A673 (cell line): ENCODE results near the gene CDH10. TPM values are rescaled to one million over a fixed set of nuclear protein-coding genes. Genes with fewer than 3 reads are reported as not detected.

Experiments used
- BruUV-seq: library from RNA; stranded (reverse); fragments of 400-500 nt; replicated peaks from 2 replicates; lab custom pipeline; 2021; lab: Mats Ljungman, UMichigan
- CTCF ChIA-PET: fragments of 300-600 bp; sonication (Branson Sonifier 250); formaldehyde crosslinking; loops from one replicate; lab custom pipeline; 2022; ENCODE audit warnings: antibody characterized with exemption; lab: Charles Lee
- POLR2A ChIA-PET: fragments of 300-600 bp; sonication (Branson Sonifier 250); formaldehyde crosslinking; loops from one replicate; lab custom pipeline; 2022; ENCODE audit warnings: antibody characterized with exemption; ENCODE audit not compliant: low non-redundant PET; lab: Charles Lee
- DNase-seq: peaks from one replicate; pipeline ENCODE4 v3.0.0-alpha.2; 2015; ENCODE audit warnings: low spot score
- H3K27ac ChIP-seq: fragments of 200-600 bp; sonication (generic); 2 replicates; pipeline ENCODE4 v1.5.1; 2016; ENCODE audit warnings: mixed run types, low read depth, mild to moderate bottlenecking, mixed read lengths, antibody characterized with exemption, low read length; ENCODE audit not compliant: poor library complexity, severe bottlenecking
- H3K27me3 ChIP-seq: fragments of 200-600 bp; sonication (generic); replicated peaks from 2 replicates; pipeline ENCODE4 v1.6.1; 2017; ENCODE audit warnings: mixed run types, low read depth, mild to moderate bottlenecking, mixed read lengths, antibody characterized with exemption, low read length; ENCODE audit not compliant: insufficient read depth, poor library complexity
- H3K36me3 ChIP-seq: fragments of 200-600 bp; sonication (generic); 2 replicates; pipeline ENCODE4 v1.6.1; 2016; ENCODE audit warnings: mixed run types, mild to moderate bottlenecking, mixed read lengths, antibody characterized with exemption, low read length; ENCODE audit not compliant: insufficient read depth, poor library complexity, severe bottlenecking
- H3K4me1 ChIP-seq: fragments of 200-600 bp; sonication (generic); 2 replicates; pipeline ENCODE4 v1.6.1; 2017; ENCODE audit warnings: mixed run types, mild to moderate bottlenecking, mixed read lengths, antibody characterized with exemption, low read length; ENCODE audit not compliant: insufficient read depth, poor library complexity, severe bottlenecking
- H3K4me3 ChIP-seq: fragments of 200-600 bp; sonication (generic); 2 replicates; pipeline ENCODE4 v1.5.1; 2016; ENCODE audit warnings: low read depth, mixed run types, mild to moderate bottlenecking, mixed read lengths, low read length; ENCODE audit not compliant: poor library complexity, severe bottlenecking
- H3K9me3 ChIP-seq: fragments of 200-600 bp; sonication (generic); 2 replicates; pipeline ENCODE4 v1.6.1; 2016; ENCODE audit warnings: mixed run types, low read depth, mild to moderate bottlenecking, mixed read lengths, antibody characterized with exemption, low read length; ENCODE audit not compliant: poor library complexity, severe bottlenecking
- EZH2 ChIP-seq: fragments of 200-600 bp; sonication (generic); IDR thresholded peaks from 2 replicates; pipeline ENCODE4 v1.6.1; 2017; ENCODE audit warnings: borderline replicate concordance, low read depth, mild to moderate bottlenecking, mixed read lengths, antibody characterized with exemption, low read length; ENCODE audit not compliant: poor library complexity, severe bottlenecking
- intact Hi-C: fragments of 100-400 bp; cut with micrococcal nuclease; formaldehyde crosslinking; loops from one replicate; pipeline ENCODE4 v1.10.0; 2022; ENCODE audit not compliant: unreplicated experiment
- total RNA-seq: library from RNA; stranded (reverse); gene quantifications from 2 replicates; pipeline ENCODE4 v1.2.3, GENCODE V29; 2021
- TF ChIP-seq, protein P1 (sequence below): fragments of 300-800, 200-600 bp; sonication (generic); conservative IDR thresholded peaks from 2 replicates; pipeline ENCODE4 v1.5.1; 2017; ENCODE audit warnings: low read depth, mild to moderate bottlenecking, antibody characterized with exemption, low read length, moderate library complexity, mixed read lengths

Gene CDH10
- total RNA-seq, 1 experiment from 2014 or later: 1.2 TPM

DNA sequence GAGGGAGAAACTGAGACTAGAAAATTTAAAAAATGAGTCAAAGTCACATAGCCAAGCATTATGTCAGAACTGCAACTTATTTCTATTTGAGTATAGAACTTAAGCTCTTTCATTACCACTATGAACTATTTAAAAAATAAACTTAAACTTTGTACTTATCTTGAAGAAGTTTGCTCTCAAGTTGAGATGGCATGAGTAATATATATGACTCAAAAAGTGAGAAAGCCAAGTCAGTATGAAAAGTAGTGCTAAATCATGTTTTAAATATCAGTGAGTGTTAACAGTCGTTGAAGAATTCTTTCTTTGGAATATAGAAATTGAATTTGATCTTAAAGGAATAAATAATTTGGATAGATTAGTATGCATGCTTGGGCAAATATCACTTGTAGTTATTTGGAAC, 36.3 kb upstream of the CDH10 start:
- no peaks in the 10 kb centered on the region for H3K36me3 ChIP-seq
- ChIA-PET POLR2A (no interaction called here), CTCF (no interaction called here)
- no peak overlapping the region for H3K4me3 ChIP-seq
- intact Hi-C loops: no loop called here
- TF ChIP-seq, protein P1, sequence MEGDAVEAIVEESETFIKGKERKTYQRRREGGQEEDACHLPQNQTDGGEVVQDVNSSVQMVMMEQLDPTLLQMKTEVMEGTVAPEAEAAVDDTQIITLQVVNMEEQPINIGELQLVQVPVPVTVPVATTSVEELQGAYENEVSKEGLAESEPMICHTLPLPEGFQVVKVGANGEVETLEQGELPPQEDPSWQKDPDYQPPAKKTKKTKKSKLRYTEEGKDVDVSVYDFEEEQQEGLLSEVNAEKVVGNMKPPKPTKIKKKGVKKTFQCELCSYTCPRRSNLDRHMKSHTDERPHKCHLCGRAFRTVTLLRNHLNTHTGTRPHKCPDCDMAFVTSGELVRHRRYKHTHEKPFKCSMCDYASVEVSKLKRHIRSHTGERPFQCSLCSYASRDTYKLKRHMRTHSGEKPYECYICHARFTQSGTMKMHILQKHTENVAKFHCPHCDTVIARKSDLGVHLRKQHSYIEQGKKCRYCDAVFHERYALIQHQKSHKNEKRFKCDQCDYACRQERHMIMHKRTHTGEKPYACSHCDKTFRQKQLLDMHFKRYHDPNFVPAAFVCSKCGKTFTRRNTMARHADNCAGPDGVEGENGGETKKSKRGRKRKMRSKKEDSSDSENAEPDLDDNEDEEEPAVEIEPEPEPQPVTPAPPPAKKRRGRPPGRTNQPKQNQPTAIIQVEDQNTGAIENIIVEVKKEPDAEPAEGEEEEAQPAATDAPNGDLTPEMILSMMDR: no peak
- TF ChIP-seq EZH2: no peak
- no peak for DNase-seq
- BruUV-seq: no TSS peak
- no peaks in the 10 kb centered on the region for H3K27me3 ChIP-seq
- no peaks in the 10 kb centered on the region for H3K4me1 ChIP-seq
- H3K9me3 ChIP-seq: peaks cover 10% of the 10 kb centered on the region
- H3K27ac ChIP-seq: no peak overlapping the region

DNA sequence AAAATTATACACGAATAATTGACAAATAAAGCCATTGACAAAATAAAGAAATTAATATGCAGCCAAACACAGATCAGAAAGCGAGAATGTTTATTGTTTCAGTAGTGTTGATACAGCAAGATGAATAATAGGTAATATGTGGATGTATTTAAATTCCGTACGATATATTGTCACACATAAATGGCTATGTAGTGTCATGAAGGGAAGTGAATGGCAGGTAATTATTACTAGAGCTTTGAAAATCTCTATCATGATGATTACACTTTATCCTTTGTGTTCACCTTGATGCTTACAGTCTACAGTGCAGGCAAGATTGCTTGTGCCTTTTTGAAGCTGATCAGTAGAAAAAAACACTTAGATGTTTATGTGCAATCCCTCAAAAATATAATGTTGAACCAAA, 23.3 kb upstream of the CDH10 start:
- H3K36me3 ChIP-seq: no peaks in the 10 kb centered on the region
- no peak overlapping the region for H3K27ac ChIP-seq
- intact Hi-C loops: no loop called here
- no TSS peak for BruUV-seq
- no peaks in the 10 kb centered on the region for H3K27me3 ChIP-seq
- CTCF ChIA-PET: no interaction called here
- no peak overlapping the region for H3K4me3 ChIP-seq
- no peak for DNase-seq
- H3K4me1 ChIP-seq: no peaks in the 10 kb centered on the region
- POLR2A ChIA-PET: no interaction called here
- no peaks in the 10 kb centered on the region for H3K9me3 ChIP-seq
- TF ChIP-seq EZH2: no peak
- TF ChIP-seq, protein P1: no peak

DNA sequence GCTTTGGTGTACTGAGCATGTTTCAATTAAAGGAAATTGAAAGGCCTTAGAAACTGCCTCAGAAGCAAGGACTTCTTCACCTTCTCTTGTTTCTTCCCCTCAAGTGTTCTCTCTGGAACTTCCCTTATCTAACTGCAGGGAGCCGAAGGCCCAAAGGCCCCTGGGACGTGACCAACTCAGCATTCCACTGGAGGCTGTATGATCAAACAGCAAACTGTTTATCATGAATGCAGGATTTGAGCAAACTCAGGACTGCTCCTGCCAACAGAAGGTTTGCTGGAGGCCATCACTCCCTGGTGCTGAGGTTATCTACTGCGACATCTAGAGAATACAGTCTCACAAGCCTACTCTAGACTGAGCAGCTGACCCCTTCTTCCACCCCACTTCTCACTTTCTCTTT, 4.8 kb upstream of the CDH10 start:
- TF ChIP-seq EZH2: no peak
- H3K27ac ChIP-seq: no peak overlapping the region
- ChIA-PET CTCF (no interaction called here), POLR2A (no interaction called here)
- no peaks in the 10 kb centered on the region for H3K9me3 ChIP-seq
- DNase-seq: no peak
- no TSS peak for BruUV-seq
- no peaks in the 10 kb centered on the region for H3K4me1 ChIP-seq
- no peaks in the 10 kb centered on the region for H3K27me3 ChIP-seq
- intact Hi-C loops: loop anchor here (10.0 kb wide), 1 partner anchor 835 kb away; no protein-coding TSS in a partner anchor
- no peaks in the 10 kb centered on the region for H3K36me3 ChIP-seq
- H3K4me3 ChIP-seq: no peak overlapping the region

DNA sequence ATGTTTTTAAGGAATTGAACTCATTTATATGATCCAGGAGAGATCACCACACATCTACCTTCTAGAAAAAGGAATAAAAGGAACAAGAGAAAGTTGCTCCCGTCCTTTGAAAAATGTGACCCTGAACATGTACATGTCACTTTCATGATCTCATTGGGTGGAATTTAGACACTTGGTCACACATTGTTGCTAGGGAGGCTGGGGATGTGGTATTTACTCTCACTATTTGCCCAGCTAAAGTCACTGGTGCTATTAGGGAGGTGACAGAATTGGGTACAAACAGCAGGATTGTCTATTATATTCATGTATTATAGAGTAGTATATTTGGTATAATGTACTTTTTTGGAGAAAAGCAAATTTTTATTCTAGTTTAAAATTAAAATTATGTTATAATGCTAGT, 2.1 kb upstream of the CDH10 start:
- intact Hi-C loops: loop anchor here (10.0 kb wide), 1 partner anchor 832 kb away; no protein-coding TSS in a partner anchor
- H3K27ac ChIP-seq: no peak overlapping the region
- H3K4me3 ChIP-seq: no peak overlapping the region
- H3K9me3 ChIP-seq: no peaks in the 10 kb centered on the region
- no TSS peak for BruUV-seq
- ChIA-PET POLR2A (no interaction called here), CTCF (no interaction called here)
- TF ChIP-seq EZH2: no peak
- TF ChIP-seq, protein P1: no peak
- H3K27me3 ChIP-seq: no peaks in the 10 kb centered on the region
- H3K36me3 ChIP-seq: no peaks in the 10 kb centered on the region
- DNase-seq: no peak
- no peaks in the 10 kb centered on the region for H3K4me1 ChIP-seq
